HFFc6 (cell line): ENCODE data around the gene GAS7. TPM values are rescaled to one million over a fixed set of nuclear protein-coding genes. Genes with fewer than 3 reads are reported as not detected.
A peak's percentile ranks its signal among the peaks of the same experiment; 100 is the strongest.
"Not testable (repeated sequence)": the region's sequence is repeated elsewhere in the genome, so short reads cannot be mapped to it uniquely, and the experiment has no call there.

Experiments used
- DNase-seq: peaks from one replicate; pipeline ENCODE4 v3.0.0-alpha.2; 2018
- H3K27ac Mint-ChIP-seq: 2 replicates; pipeline ENCODE4 v1.8.0; 2020; ENCODE audit warnings: mild to moderate bottlenecking, mixed read lengths
- H3K27me3 Mint-ChIP-seq: 2 replicates; pipeline ENCODE4 v1.8.0; 2021; ENCODE audit warnings: mild to moderate bottlenecking, moderate library complexity, mixed read lengths; ENCODE audit not compliant: insufficient read depth
- H3K36me3 Mint-ChIP-seq: 2 replicates; pipeline ENCODE4 v1.8.0; 2021; ENCODE audit warnings: low read depth, mixed read lengths
- H3K4me1 Mint-ChIP-seq: 2 replicates; pipeline ENCODE4 v1.8.0; 2020; ENCODE audit warnings: low read depth, mixed read lengths
- H3K4me3 Mint-ChIP-seq: 2 replicates; pipeline ENCODE4 v1.8.0; 2020; ENCODE audit warnings: mild to moderate bottlenecking, moderate library complexity, mixed read lengths
- H3K9me3 Mint-ChIP-seq: 2 replicates; pipeline ENCODE4 v1.8.0; 2020; ENCODE audit warnings: mild to moderate bottlenecking, mixed read lengths
- total RNA-seq, 6 experiments: library from RNA; stranded (reverse); fragmentation: NEBNext Ultra II Directional; extraction: Animal tissue kit (Norgen Biotek cat#: 25700); gene quantifications; 2 replicates in 1 of 6; 3 replicates in 5 of 6; pipeline ENCODE4 v1.2.3, GENCODE V29; 2021
- TF ChIP-seq, protein P1 (sequence below): fragments of 200-600 bp; sonication (generic); IDR thresholded peaks from 2 replicates; pipeline ENCODE4 v1.5.0; 2021; ENCODE audit warnings: antibody characterized with exemption, mild to moderate bottlenecking

GAS7 gene
- total RNA-seq, 6 experiments from 2014 or later: 1.4 to 7.4 (median 3.1) TPM

DNA sequence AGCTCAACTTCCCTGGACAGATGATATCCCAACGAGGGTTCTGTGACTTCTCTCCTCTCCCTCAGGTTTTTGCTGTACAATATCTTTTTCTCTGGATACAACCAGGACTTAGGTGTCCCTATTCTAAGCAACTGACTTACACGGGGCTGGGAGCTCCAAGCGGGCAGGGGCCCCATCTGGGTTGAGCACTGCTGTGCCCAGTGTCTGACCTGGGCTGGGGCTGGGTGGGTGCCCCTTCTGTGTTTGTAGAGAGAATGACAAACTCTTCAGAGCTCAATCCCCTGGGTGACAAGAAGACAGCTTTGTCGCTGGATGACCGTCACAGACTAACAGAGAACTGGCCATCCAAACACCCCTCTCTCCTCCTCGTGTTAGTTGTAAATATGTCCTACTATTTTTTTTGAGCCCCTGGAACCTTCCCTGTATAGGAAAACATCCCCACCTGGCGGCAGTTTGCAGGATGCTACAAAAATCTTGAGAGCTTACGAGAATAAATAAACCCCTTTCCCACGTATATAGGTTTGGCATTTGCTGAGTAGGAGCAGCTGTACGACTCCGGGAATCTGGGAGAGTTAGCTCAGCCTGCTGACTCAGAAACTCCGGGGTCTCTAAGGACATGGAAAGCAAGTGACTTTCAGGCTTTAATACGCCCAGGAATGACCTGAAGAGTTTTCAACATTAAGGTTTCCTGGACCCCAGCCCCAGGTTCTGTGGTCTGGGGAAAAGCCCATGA is 269.6 kb downstream of the GAS7 start:
- Mint-ChIP-seq H3K9me3 (no peaks in the 10 kb centered on the region), H3K4me1 (peaks cover 8% of the 10 kb centered on the region; the same call in 1 of the 2 replicates), H3K27me3 (peaks cover 5% of the 10 kb centered on the region), H3K27ac (no peak overlapping the region), H3K36me3 (no peaks in the 10 kb centered on the region), H3K4me3 (no peak overlapping the region)
- TF ChIP-seq, protein P1, sequence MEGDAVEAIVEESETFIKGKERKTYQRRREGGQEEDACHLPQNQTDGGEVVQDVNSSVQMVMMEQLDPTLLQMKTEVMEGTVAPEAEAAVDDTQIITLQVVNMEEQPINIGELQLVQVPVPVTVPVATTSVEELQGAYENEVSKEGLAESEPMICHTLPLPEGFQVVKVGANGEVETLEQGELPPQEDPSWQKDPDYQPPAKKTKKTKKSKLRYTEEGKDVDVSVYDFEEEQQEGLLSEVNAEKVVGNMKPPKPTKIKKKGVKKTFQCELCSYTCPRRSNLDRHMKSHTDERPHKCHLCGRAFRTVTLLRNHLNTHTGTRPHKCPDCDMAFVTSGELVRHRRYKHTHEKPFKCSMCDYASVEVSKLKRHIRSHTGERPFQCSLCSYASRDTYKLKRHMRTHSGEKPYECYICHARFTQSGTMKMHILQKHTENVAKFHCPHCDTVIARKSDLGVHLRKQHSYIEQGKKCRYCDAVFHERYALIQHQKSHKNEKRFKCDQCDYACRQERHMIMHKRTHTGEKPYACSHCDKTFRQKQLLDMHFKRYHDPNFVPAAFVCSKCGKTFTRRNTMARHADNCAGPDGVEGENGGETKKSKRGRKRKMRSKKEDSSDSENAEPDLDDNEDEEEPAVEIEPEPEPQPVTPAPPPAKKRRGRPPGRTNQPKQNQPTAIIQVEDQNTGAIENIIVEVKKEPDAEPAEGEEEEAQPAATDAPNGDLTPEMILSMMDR: peak; percentile 79
- DNase-seq: peak; percentile 74

DNA sequence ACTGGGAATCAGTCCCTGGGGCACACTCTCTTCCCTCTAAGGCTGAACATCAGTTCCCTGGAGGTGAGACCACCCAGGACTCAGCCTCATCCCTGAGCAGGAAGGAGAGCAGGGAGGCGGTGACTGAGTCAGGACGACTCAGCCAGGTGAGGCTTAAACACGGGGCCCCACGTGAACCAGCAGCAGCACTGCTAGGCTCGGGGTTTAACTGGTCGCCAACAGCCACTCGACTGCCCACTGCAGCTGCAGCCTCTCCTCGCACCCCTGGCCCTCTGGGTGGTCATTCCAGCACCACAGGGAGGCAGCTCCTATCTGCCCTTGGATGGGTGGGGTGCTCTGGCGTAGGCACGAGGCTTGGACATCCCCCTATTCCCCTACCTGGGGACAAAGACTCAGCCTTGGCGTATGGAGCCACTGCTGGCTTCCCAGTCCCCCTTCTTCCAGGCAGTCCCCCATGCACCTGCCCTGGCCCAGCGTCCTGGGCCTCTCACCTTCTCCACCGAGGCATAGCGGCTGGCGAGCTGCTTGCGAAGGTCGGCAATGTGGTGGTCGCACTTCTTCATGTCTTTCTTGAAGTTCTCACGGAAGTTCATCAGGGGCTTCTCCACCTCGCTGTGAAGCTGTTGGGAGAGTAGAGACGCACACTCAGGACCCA is 272.1 kb downstream of the GAS7 start:
- TF ChIP-seq, protein P1: no peak
- Mint-ChIP-seq H3K27ac (no peak overlapping the region), H3K27me3 (peaks cover 5% of the 10 kb centered on the region), H3K9me3 (no peaks in the 10 kb centered on the region), H3K4me3 (no peak overlapping the region), H3K36me3 (no peaks in the 10 kb centered on the region), H3K4me1 (no peaks in the 10 kb centered on the region; the same call in 1 of the 2 replicates)
- no peak for DNase-seq

- TF ChIP-seq, protein P1: no peak
- H3K4me3 Mint-ChIP-seq: no peak overlapping the region
- no peaks in the 10 kb centered on the region for H3K36me3 Mint-ChIP-seq
- H3K27ac Mint-ChIP-seq: no peak overlapping the region
- peaks cover 5% of the 10 kb centered on the region for H3K27me3 Mint-ChIP-seq
- no peak for DNase-seq
- no peaks in the 10 kb centered on the region; the same call in 1 of the 2 replicates for H3K4me1 Mint-ChIP-seq
- H3K9me3 Mint-ChIP-seq: no peaks in the 10 kb centered on the region
Observed at GRCh38 chr17:9925457-9925856, 272.9 kb downstream of the GAS7 start.

DNA sequence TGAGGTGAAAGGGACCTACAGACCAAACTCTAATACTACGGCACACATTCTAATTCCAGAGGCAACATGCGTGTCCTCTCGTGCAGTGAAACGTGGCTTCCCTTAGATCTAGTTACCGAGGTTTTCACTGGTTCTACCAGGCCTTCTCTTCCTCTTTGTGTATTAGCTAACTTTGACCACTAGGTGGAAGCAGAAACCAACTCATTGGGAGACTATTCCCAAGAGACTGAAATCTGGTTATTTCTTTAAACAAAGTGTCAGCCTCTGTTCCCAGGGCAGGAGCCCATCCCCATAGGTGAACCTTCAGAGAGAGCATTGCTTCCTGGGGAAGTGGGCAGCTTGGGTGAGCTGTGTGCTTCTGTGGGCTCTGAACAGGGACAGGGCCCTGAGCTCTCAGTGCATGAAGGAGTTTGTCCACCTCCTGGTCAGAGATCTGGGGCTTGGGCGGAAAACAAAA is 273.6 kb downstream of the GAS7 start:
- TF ChIP-seq, protein P1: peak; percentile 92
- Mint-ChIP-seq H3K27me3 (peaks cover 5% of the 10 kb centered on the region), H3K27ac (no peak overlapping the region), H3K36me3 (no peaks in the 10 kb centered on the region), H3K4me1 (no peaks in the 10 kb centered on the region; the same call in 1 of the 2 replicates), H3K4me3 (no peak overlapping the region), H3K9me3 (no peaks in the 10 kb centered on the region)
- DNase-seq: peak; percentile 81

DNA sequence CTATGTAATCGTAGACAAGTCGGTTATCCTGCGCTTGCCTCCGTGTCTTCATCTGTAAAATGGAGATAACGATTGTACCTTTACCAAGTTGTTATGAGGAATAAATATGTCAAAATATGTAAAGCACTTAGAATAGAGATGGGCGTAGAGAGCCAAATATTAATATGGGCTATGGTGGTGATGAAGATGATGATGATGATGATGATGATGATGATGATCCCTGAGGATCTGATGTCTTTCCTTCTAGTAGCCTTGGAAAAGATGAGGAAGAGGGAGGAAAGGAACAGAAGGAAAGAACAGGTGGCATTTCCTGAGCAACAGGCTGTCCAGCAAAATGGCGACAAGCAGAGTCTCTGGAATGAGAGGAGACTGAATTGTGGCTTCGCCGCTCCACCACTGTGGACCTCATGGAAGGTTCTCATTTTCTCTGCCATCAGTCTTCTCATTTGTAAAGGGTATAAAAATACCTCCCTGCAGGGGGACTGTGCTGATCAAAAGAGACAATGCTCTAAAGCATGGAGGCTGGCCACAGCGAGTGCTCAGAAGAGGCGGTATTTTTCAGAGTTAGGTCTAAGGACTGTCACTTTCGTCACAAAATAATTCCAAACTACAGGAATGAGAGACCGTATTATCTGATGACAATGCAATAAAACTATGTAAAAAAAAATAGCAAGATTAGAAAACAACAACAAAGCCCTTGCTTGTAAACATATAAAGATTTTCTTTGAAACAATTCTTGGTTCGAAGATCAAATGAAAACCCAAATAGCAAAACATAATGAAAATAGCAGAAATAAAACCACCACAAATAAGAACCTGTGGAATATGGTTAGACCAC is 276.2 kb downstream of the GAS7 start:
- no peak overlapping the region for H3K27ac Mint-ChIP-seq

GRCh38 chr17:9921216-9921615 is 277.2 kb downstream of the GAS7 start:
- H3K36me3 Mint-ChIP-seq, H3K27ac Mint-ChIP-seq, H3K27me3 Mint-ChIP-seq, H3K4me3 Mint-ChIP-seq, H3K9me3 Mint-ChIP-seq, H3K4me1 Mint-ChIP-seq, DNase-seq: not testable (repeated sequence)

More for the DNA sequence above, 276.2 kb downstream of the GAS7 start:
- Mint-ChIP-seq H3K4me3 (no peak overlapping the region), H3K9me3 (no peaks in the 10 kb centered on the region), H3K36me3 (no peaks in the 10 kb centered on the region), H3K27me3 (peaks cover 3% of the 10 kb centered on the region), H3K4me1 (no peaks in the 10 kb centered on the region; the same call in 1 of the 2 replicates)
- no peak for DNase-seq
- TF ChIP-seq, protein P1: no peak
